Activated naive CD8-positive, alpha-beta T cell treated with anti-CD3 and anti-CD28 coated beads, Interleukin-2, amount 10 ng/mL, durations not matched to agents 7 days and 5 days (primary cell): ENCODE results near the gene TXNDC9. TPM values are rescaled to one million over a fixed set of nuclear protein-coding genes. Genes with fewer than 3 reads are reported as not detected.
"Not testable (repeated sequence)": the region's sequence is repeated elsewhere in the genome, so short reads cannot be mapped to it uniquely, and the experiment has no call there.

Source experiments
- ATAC-seq: fragments of 150-1000 bp; cut with Tn5 transposase; one replicate; pipeline ENCODE4 v1.10.0; 2021; ENCODE audit warnings: low read depth, moderate library complexity
- POLR2A ChIA-PET: fragments of 350-600 bp; sonication (Branson Sonifier 250); formaldehyde crosslinking; loops from one replicate; lab custom pipeline; 2021; ENCODE audit warnings: antibody characterized with exemption; lab: Charles Lee
- DNase-seq: peaks from one replicate; pipeline ENCODE4 v3.0.0; 2021
- H3K27ac Mint-ChIP-seq: one replicate; pipeline ENCODE4 v1.8.0; 2022; ENCODE audit warnings: mild to moderate bottlenecking, mixed read lengths
- H3K27me3 Mint-ChIP-seq: one replicate; pipeline ENCODE4 v1.8.0; 2022; ENCODE audit warnings: mild to moderate bottlenecking, moderate library complexity, mixed read lengths
- H3K36me3 Mint-ChIP-seq: one replicate; pipeline ENCODE4 v1.8.0; 2021; ENCODE audit warnings: mild to moderate bottlenecking, mixed read lengths
- H3K4me1 Mint-ChIP-seq: one replicate; pipeline ENCODE4 v1.8.0; 2021; ENCODE audit warnings: mixed read lengths
- H3K4me3 Mint-ChIP-seq: one replicate; pipeline ENCODE4 v1.8.0; 2022; ENCODE audit warnings: mild to moderate bottlenecking, moderate library complexity, mixed read lengths
- H3K9me3 Mint-ChIP-seq: one replicate; pipeline ENCODE4 v1.8.0; 2021; ENCODE audit warnings: mixed read lengths
- total RNA-seq, 2 experiments: library from RNA; stranded (reverse); gene quantifications; one replicate each; pipeline ENCODE4 v1.2.3, GENCODE V29; 2021

The TXNDC9 gene
- total RNA-seq, 2 experiments from 2014 or later = 26.9 to 32.2 TPM

- H3K27ac Mint-ChIP-seq = no peak overlapping the region
- no peaks in the 10 kb centered on the region for H3K27me3 Mint-ChIP-seq
- no peaks in the 10 kb centered on the region for H3K9me3 Mint-ChIP-seq
- peaks cover 30% of the 10 kb centered on the region for H3K4me1 Mint-ChIP-seq
- peaks cover 5% of the 10 kb centered on the region for H3K36me3 Mint-ChIP-seq
- DNase-seq (no peak), ATAC-seq (peak; percentile 14)
- H3K4me3 Mint-ChIP-seq = no peak overlapping the region
- POLR2A ChIA-PET = no interaction called here
Measured at GRCh38 chr2:99348173-99348572, 12.0 kb upstream of the TXNDC9 start.

GRCh38 chr2:99346218-99346617 lies 10.1 kb upstream of the TXNDC9 start:
- H3K27ac Mint-ChIP-seq = no peak overlapping the region
- H3K27me3 Mint-ChIP-seq = no peaks in the 10 kb centered on the region
- ATAC-seq (no peak), DNase-seq (no peak)
- H3K4me3 Mint-ChIP-seq = no peak overlapping the region
- no peaks in the 10 kb centered on the region for H3K9me3 Mint-ChIP-seq
- H3K36me3 Mint-ChIP-seq = peaks cover 1% of the 10 kb centered on the region
- POLR2A ChIA-PET = interaction anchor here (0.6 kb wide), 1 partner anchor 10 kb away, joined by 4 read pairs; the partner anchor contains the start of gene TXNDC9
- peaks cover 34% of the 10 kb centered on the region for H3K4me1 Mint-ChIP-seq

DNA sequence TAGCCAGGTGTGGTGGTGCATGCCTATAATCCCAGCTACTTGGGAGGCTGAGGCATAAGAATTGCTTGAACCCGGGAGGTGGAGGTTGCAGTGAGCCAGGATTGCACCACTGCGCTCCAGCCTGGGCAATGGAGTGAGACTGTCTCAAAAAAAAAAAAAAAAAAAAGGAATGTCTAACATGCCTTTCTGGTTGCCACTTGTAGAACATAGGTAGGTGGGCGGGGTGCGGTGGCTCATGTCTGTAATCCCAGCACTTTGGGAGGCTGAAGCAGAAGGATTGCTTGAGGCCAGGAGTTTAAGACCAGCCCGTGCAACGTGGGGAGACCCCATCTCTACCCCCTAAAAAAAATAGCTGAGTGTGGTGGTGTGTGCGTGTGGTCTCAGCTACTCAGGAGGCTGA lies 9.3 kb upstream of the TXNDC9 start:
- DNase-seq, POLR2A ChIA-PET, H3K4me3 Mint-ChIP-seq, H3K27me3 Mint-ChIP-seq, H3K36me3 Mint-ChIP-seq, H3K9me3 Mint-ChIP-seq, H3K27ac Mint-ChIP-seq, ATAC-seq: not testable (repeated sequence)
- H3K4me1 Mint-ChIP-seq = peaks cover 33% of the 10 kb centered on the region

DNA sequence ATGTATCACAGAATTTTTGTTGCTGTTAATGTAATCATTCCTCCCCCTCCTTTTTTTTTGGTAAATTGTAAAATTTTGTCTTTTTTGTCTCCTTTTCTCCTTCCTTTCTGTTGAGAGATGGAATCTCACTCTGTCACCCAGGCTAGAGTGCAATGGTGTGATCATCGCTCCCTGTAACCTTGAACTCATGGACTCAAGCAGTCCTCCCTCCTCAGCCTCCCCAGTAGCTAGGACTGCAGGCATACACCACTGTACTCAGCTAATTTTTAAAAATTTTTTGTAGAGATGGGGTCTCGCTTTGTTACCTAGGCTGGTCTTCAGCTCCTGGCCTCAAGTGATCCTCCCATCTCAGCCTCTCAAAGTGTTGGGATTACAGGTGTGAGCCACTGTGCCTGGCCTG lies 6.4 kb upstream of the TXNDC9 start:
- H3K4me3 Mint-ChIP-seq = no peak overlapping the region
- ATAC-seq (no peak), DNase-seq (no peak)
- H3K27me3 Mint-ChIP-seq = no peaks in the 10 kb centered on the region
- peaks cover 1% of the 10 kb centered on the region for H3K36me3 Mint-ChIP-seq
- POLR2A ChIA-PET = no interaction called here
- H3K4me1 Mint-ChIP-seq = peaks cover 29% of the 10 kb centered on the region
- no peaks in the 10 kb centered on the region for H3K9me3 Mint-ChIP-seq
- no peak overlapping the region for H3K27ac Mint-ChIP-seq

- H3K4me3 Mint-ChIP-seq = no peak overlapping the region
- ATAC-seq (no peak), DNase-seq (no peak)
- no peaks in the 10 kb centered on the region for H3K27me3 Mint-ChIP-seq
- H3K4me1 Mint-ChIP-seq = peaks cover 25% of the 10 kb centered on the region
- peaks cover 1% of the 10 kb centered on the region for H3K36me3 Mint-ChIP-seq
- H3K9me3 Mint-ChIP-seq = no peaks in the 10 kb centered on the region
- H3K27ac Mint-ChIP-seq = no peak overlapping the region
- POLR2A ChIA-PET = no interaction called here
Measured at GRCh38 chr2:99340669-99341236, 4.6 kb upstream of the TXNDC9 start.

GRCh38 chr2:99338029-99338585 lies 2.0 kb upstream of the TXNDC9 start:
- Mint-ChIP-seq H3K36me3 (peaks cover 2% of the 10 kb centered on the region), H3K27ac (no peak overlapping the region), H3K9me3 (no peaks in the 10 kb centered on the region), H3K4me3 (no peak overlapping the region), H3K27me3 (no peaks in the 10 kb centered on the region), H3K4me1 (peaks cover 34% of the 10 kb centered on the region)
- DNase-seq (no peak), ATAC-seq (no peak)
- POLR2A ChIA-PET = interaction anchor here (1.0 to 3.3 kb wide), 4 partner anchors 9 to 197 kb away, joined by 4 to 15 read pairs (median 10); partner anchors contain the start of genes C2orf15, MITD1, MRPL30 and REV1

DNA sequence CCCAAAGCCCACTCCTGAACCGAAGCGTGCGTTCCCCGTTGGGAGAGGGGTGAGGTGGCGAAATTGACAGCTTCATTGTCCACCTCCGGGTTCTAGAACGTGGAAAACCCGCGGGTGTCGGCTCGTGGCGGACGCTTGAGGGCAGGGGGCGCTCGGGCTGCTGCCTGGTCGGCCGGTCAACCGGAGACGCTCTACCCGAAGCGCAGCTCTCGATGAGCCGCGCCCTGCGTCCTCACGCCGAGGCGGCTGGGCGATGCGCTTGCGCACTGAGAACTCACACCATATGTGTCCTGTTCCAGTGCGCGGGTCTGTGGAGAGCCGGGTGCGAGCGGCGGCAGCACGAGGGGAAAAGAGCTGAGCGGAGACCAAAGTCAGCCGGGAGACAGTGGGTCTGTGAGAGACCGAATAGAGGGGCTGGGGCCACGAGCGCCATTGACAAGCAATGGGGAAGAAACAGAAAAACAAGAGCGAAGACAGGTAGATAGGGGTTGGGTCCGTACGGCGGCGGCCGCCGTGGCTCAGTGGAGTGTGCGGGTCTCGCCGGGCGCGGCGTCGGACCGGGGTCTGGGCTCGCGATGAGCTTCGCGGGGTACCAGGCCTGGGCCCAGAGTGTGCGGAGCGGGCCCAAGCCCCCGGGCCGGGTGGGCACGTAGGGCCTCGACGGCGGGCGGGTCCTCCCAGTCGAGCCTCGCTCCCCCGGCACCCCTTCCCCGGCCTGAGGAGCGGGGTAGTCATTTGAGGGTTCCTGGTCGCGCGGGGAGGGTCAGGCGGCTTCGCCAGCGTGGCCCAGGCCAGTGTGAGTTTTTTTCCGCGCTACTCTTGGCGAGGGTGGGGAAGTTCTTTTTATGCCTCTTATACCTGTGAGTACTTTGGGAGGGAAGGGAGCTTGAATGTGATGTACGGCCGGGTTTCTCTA lies 1.2 kb upstream of the TXNDC9 start, which contains the start of gene EIF5B:
Gene EIF5B, plus strand, starts transcription at position 277 of the 916 bp plus-strand sequence. Its CDS starts 166 bp downstream, at position 443.
- ATAC-seq (peak; percentile 79), DNase-seq (peak; percentile 92)
- no peaks in the 10 kb centered on the region for H3K27me3 Mint-ChIP-seq
- peaks cover 33% of the 10 kb centered on the region for H3K4me1 Mint-ChIP-seq
- no peak within 1 kb of the TSS for H3K4me3 Mint-ChIP-seq
- H3K27ac Mint-ChIP-seq = no peak within 1 kb of the TSS
- no peaks in the 10 kb centered on the region for H3K9me3 Mint-ChIP-seq
- POLR2A ChIA-PET = interaction anchor here (0.8 to 3.3 kb wide), 9 partner anchors 10 to 196 kb away, joined by 3 to 15 read pairs (median 5); partner anchors contain the start of genes C2orf15, LIPT1, MITD1 and MRPL30
- H3K36me3 Mint-ChIP-seq = peaks cover 8% of the 10 kb centered on the region

GRCh38 chr2:99336804-99337112 lies 625 bp upstream of the TXNDC9 start:
- Mint-ChIP-seq H3K27ac (no peak overlapping the region), H3K27me3 (no peaks in the 10 kb centered on the region), H3K4me1 (peaks cover 33% of the 10 kb centered on the region), H3K9me3 (no peaks in the 10 kb centered on the region), H3K4me3 (no peak overlapping the region), H3K36me3 (peaks cover 14% of the 10 kb centered on the region)
- POLR2A ChIA-PET = interaction anchor here (0.6 to 3.3 kb wide), 10 partner anchors 9 to 195 kb away, joined by 3 to 15 read pairs (median 4); partner anchors contain the start of genes C2orf15, LIPT1, MITD1 and MRPL30
- DNase-seq = no peak
- ATAC-seq = peak; percentile 8

DNA sequence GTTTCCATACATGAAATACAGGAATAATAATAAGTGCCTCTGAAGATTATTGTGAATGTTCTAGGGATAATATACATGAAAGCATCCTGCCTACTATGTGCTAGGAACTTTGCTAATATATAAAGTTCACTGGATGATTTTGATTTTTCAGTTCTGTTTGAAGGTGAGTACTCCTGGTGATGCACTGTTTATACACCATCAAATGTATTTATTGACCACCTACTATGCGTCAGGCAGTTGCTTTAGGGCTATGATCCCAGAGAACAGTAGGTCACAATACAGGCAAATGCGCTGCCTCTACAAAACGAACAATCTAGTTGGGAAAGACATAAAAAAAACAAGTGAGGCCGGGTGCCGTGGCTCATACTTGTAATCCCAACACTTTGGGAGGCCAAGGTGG lies 10.7 kb downstream of the TXNDC9 start:
- DNase-seq (no peak), ATAC-seq (no peak)
- POLR2A ChIA-PET = no interaction called here
- no peak overlapping the region for H3K4me3 Mint-ChIP-seq
- no peaks in the 10 kb centered on the region for H3K9me3 Mint-ChIP-seq
- H3K36me3 Mint-ChIP-seq = peaks cover 23% of the 10 kb centered on the region
- H3K27me3 Mint-ChIP-seq = no peaks in the 10 kb centered on the region
- H3K4me1 Mint-ChIP-seq = peaks cover 2% of the 10 kb centered on the region
- no peak overlapping the region for H3K27ac Mint-ChIP-seq

- H3K36me3 Mint-ChIP-seq = peaks cover 34% of the 10 kb centered on the region
- H3K9me3 Mint-ChIP-seq, H3K27ac Mint-ChIP-seq, POLR2A ChIA-PET, DNase-seq, H3K27me3 Mint-ChIP-seq, H3K4me1 Mint-ChIP-seq, H3K4me3 Mint-ChIP-seq, ATAC-seq: not testable (repeated sequence)
Measured at GRCh38 chr2:99317873-99318200, 18.3 kb downstream of the TXNDC9 start.

GRCh38 chr2:99317161-99317872 lies 18.8 kb downstream of the TXNDC9 start:
- H3K4me3 Mint-ChIP-seq = no peak overlapping the region
- H3K9me3 Mint-ChIP-seq = no peaks in the 10 kb centered on the region
- no peak for DNase-seq
- peak overlapping the region; percentile 26 for H3K27ac Mint-ChIP-seq
- H3K27me3 Mint-ChIP-seq = no peaks in the 10 kb centered on the region
- peaks cover 33% of the 10 kb centered on the region for H3K36me3 Mint-ChIP-seq
- POLR2A ChIA-PET = no interaction called here
- no peaks in the 10 kb centered on the region for H3K4me1 Mint-ChIP-seq
- no peak for ATAC-seq

DNA sequence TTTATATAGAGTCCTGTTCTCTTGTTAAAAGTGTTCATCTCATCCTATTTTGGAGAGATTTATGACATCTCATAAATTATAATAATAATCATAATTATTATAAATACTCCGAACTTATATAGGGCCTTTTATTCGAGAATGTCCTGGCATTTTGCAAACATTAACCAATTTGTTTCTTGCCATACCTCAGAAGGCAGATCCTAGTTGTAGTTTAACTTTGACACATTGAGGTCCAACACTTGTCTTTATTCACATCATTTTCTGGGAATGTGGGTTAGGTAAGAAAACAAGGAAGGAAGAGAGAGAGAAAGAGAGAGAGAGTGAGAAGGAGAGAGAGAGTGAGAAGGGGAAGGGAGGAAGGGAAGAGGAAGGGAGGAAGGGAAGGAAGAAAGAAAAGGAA lies 35.0 kb downstream of the TXNDC9 start, which contains the start of gene LYG1:
Gene LYG1, minus strand, starts transcription at position 101 of the 400 bp plus-strand sequence. CDS start 5,527 bp downstream, outside the sequence.
- H3K9me3 Mint-ChIP-seq, DNase-seq, H3K27me3 Mint-ChIP-seq, H3K4me1 Mint-ChIP-seq, POLR2A ChIA-PET, ATAC-seq, H3K27ac Mint-ChIP-seq, H3K4me3 Mint-ChIP-seq: not testable (repeated sequence)
- peaks cover 16% of the 10 kb centered on the region for H3K36me3 Mint-ChIP-seq

DNA sequence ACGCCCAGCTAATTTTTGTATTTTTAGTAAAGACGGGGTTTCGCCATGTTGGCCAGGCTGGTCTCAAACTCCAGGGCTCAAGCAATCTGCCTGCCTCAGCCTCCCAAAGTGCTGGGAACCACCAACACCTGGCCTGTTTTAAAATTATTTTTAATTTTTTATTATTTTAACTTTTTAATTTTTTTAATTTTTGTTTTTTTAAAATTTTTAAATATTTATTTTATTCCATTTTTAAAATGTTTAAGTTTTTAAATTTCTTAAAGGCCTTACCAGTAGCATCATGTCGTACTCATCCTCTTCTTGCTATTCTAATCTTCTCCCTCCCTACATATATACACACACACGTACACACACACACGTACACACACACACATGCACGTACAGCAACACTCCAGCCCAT lies 36.6 kb downstream of the TXNDC9 start:
- H3K4me3 Mint-ChIP-seq = no peak overlapping the region
- H3K27ac Mint-ChIP-seq = no peak overlapping the region
- no peak for ATAC-seq
- H3K36me3 Mint-ChIP-seq = peaks cover 12% of the 10 kb centered on the region
- no peaks in the 10 kb centered on the region for H3K27me3 Mint-ChIP-seq
- H3K4me1 Mint-ChIP-seq = no peaks in the 10 kb centered on the region
- no peak for DNase-seq
- POLR2A ChIA-PET = no interaction called here
- no peaks in the 10 kb centered on the region for H3K9me3 Mint-ChIP-seq
